ENCODE data around the gene NLK. TPM values are rescaled to one million over a fixed set of nuclear protein-coding genes. Genes with fewer than 3 reads are reported as not detected.

Gene NLK
- total RNA-seq, 1 experiment from 2014 or later = 40.3 TPM

DNA sequence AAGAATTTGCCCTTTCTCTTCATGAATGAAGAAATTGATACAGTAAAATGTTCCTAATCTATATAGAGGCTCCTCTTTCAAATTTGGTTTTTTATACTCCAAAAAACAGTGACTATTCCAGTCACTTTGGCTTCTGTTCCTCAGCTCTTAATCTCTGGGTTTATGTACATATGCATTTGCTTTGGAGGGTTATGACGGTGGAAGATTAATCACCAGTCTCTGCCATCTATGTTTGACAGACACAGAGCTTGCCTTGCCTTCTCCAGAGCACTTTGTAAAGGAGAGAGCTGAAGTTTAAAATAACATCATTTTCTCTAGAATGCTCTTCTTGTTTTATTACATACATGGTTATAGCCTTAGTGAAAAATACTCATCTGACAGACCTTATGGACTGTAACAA is 99.3 kb downstream of the NLK start:
- CTCF ChIA-PET = interaction anchor here (0.6 to 1.0 kb wide), 3 partner anchors 10 to 110 kb away, joined by 3 to 4 read pairs (median 3); no protein-coding TSS in a partner anchor
- H3K27ac Mint-ChIP-seq = no peak overlapping the region
- DNase-seq (ENCODE audit: low spot score) = no peak
- TF ChIP-seq, protein P1, sequence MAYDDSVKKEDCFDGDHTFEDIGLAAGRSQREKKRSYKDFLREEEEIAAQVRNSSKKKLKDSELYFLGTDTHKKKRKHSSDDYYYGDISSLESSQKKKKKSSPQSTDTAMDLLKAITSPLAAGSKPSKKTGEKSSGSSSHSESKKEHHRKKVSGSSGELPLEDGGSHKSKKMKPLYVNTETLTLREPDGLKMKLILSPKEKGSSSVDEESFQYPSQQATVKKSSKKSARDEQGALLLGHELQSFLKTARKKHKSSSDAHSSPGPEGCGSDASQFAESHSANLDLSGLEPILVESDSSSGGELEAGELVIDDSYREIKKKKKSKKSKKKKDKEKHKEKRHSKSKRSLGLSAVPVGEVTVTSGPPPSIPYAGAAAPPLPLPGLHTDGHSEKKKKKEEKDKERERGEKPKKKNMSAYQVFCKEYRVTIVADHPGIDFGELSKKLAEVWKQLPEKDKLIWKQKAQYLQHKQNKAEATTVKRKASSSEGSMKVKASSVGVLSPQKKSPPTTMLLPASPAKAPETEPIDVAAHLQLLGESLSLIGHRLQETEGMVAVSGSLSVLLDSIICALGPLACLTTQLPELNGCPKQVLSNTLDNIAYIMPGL (CRISPR knock-in tag; IDR thresholded peaks at IDR 0.05) = no peak
- TF ChIP-seq ATF1 (CRISPR knock-in tag; IDR thresholded peaks at IDR 0.05) = no peak
- TF ChIP-seq TEAD1 (CRISPR knock-in tag; IDR thresholded peaks at IDR 0.05) = no peak
- TF ChIP-seq MLX (CRISPR knock-in tag; IDR thresholded peaks at IDR 0.05) = no peak
- no peak for TF ChIP-seq STAT6 (CRISPR knock-in tag; conservative IDR thresholded peaks at IDR 0.05; ENCODE audit: low read depth)
- no peaks in the 10 kb centered on the region for H3K27me3 Mint-ChIP-seq (ENCODE audit: low read depth)
- no peak overlapping the region for H3K4me3 Mint-ChIP-seq
- ATAC-seq = no peak
- peaks cover 4% of the 10 kb centered on the region; the same call in 1 of the 2 replicates for H3K36me3 Mint-ChIP-seq
- H3K9me3 Mint-ChIP-seq = no peaks in the 10 kb centered on the region
- POLR2A ChIA-PET = no interaction called here
- peaks cover 3% of the 10 kb centered on the region for H3K4me1 Mint-ChIP-seq

- ChIA-PET POLR2A (no interaction called here), CTCF (interaction anchor here (0.6 to 1.0 kb wide), 2 partner anchors 11 to 109 kb away, joined by 3 to 4 read pairs; no protein-coding TSS in a partner anchor)
- peaks cover 4% of the 10 kb centered on the region; the same call in 1 of the 2 replicates for H3K36me3 Mint-ChIP-seq
- H3K4me3 Mint-ChIP-seq = no peak overlapping the region
- DNase-seq (ENCODE audit: low spot score) = no peak
- H3K27me3 Mint-ChIP-seq (ENCODE audit: low read depth) = no peaks in the 10 kb centered on the region
- no peaks in the 10 kb centered on the region for H3K9me3 Mint-ChIP-seq
- peaks cover 7% of the 10 kb centered on the region for H3K4me1 Mint-ChIP-seq
- no peak for ATAC-seq
- H3K27ac Mint-ChIP-seq = no peak overlapping the region
- TF ChIP-seq CTCF (IDR thresholded peaks at IDR 0.05) = no peak
These were observed 99.8 kb downstream of the NLK start for GRCh38 chr17:28142305-28142704.

DNA sequence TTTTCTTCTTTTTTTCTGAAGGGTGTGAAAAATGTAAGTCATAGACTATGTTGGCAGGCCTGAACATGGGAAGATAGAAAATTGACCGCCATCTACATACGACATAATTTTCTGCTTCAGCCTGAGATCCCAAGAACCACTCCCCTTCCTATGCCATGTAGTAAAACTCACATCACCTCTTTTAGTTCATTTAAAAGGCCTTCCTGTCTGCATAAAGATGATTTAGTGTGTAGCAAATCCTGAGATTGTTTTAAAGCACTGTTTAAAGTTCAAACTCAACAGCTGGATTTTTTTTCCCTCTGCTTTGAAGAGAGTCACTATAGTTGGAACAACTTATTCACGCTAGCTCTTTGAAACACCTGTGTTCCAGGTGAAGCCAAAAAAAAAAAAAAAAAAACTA is 101.5 kb downstream of the NLK start:
- no peak overlapping the region for H3K4me3 Mint-ChIP-seq
- H3K9me3 Mint-ChIP-seq = no peaks in the 10 kb centered on the region
- CTCF ChIA-PET = interaction anchor here (0.9 kb wide), 1 partner anchor 90 kb away, joined by 4 read pairs; no protein-coding TSS in a partner anchor
- DNase-seq (ENCODE audit: low spot score) = no peak
- H3K27me3 Mint-ChIP-seq (ENCODE audit: low read depth) = no peaks in the 10 kb centered on the region
- POLR2A ChIA-PET = no interaction called here
- no peak overlapping the region for H3K27ac Mint-ChIP-seq
- peaks cover 7% of the 10 kb centered on the region for H3K4me1 Mint-ChIP-seq
- no peak for ATAC-seq
- H3K36me3 Mint-ChIP-seq = peaks cover 4% of the 10 kb centered on the region; the same call in 1 of the 2 replicates
- TF ChIP-seq TEAD4 (CRISPR knock-in tag; IDR thresholded peaks at IDR 0.05) = no peak
- no peak for TF ChIP-seq SMAD3 (CRISPR knock-in tag; IDR thresholded peaks at IDR 0.05; ENCODE audit: borderline replicate concordance)
- TF ChIP-seq FOXP4 (CRISPR knock-in tag; IDR thresholded peaks at IDR 0.05) = no peak
- TF ChIP-seq, protein P2, sequence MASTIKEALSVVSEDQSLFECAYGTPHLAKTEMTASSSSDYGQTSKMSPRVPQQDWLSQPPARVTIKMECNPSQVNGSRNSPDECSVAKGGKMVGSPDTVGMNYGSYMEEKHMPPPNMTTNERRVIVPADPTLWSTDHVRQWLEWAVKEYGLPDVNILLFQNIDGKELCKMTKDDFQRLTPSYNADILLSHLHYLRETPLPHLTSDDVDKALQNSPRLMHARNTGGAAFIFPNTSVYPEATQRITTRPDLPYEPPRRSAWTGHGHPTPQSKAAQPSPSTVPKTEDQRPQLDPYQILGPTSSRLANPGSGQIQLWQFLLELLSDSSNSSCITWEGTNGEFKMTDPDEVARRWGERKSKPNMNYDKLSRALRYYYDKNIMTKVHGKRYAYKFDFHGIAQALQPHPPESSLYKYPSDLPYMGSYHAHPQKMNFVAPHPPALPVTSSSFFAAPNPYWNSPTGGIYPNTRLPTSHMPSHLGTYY (CRISPR knock-in tag; IDR thresholded peaks at IDR 0.05) = no peak
- TF ChIP-seq, protein P3, sequence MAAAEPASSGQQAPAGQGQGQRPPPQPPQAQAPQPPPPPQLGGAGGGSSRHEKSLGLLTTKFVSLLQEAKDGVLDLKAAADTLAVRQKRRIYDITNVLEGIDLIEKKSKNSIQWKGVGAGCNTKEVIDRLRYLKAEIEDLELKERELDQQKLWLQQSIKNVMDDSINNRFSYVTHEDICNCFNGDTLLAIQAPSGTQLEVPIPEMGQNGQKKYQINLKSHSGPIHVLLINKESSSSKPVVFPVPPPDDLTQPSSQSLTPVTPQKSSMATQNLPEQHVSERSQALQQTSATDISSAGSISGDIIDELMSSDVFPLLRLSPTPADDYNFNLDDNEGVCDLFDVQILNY (CRISPR knock-in tag; IDR thresholded peaks at IDR 0.05) = no peak
- TF ChIP-seq, protein P4, sequence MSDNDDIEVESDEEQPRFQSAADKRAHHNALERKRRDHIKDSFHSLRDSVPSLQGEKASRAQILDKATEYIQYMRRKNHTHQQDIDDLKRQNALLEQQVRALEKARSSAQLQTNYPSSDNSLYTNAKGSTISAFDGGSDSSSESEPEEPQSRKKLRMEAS (CRISPR knock-in tag; IDR thresholded peaks at IDR 0.05) = no peak
- no peak for TF ChIP-seq RORB (CRISPR knock-in tag; IDR thresholded peaks at IDR 0.05)
- no peak for TF ChIP-seq GTF2I (CRISPR knock-in tag; conservative IDR thresholded peaks at IDR 0.05)
- TF ChIP-seq, protein P5, sequence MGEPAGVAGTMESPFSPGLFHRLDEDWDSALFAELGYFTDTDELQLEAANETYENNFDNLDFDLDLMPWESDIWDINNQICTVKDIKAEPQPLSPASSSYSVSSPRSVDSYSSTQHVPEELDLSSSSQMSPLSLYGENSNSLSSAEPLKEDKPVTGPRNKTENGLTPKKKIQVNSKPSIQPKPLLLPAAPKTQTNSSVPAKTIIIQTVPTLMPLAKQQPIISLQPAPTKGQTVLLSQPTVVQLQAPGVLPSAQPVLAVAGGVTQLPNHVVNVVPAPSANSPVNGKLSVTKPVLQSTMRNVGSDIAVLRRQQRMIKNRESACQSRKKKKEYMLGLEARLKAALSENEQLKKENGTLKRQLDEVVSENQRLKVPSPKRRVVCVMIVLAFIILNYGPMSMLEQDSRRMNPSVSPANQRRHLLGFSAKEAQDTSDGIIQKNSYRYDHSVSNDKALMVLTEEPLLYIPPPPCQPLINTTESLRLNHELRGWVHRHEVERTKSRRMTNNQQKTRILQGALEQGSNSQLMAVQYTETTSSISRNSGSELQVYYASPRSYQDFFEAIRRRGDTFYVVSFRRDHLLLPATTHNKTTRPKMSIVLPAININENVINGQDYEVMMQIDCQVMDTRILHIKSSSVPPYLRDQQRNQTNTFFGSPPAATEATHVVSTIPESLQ (CRISPR knock-in tag; IDR thresholded peaks at IDR 0.05) = no peak
- TF ChIP-seq ESRRA (CRISPR knock-in tag; IDR thresholded peaks at IDR 0.05; ENCODE audit: borderline replicate concordance) = no peak
